CD4-positive, alpha-beta T cell treated with Interferon gamma for 1 hour (primary cell): ENCODE measurements around the gene HBA1.
"Not testable (repeated sequence)": the region's sequence is repeated elsewhere in the genome, so short reads cannot be mapped to it uniquely, and the experiment has no call there.

ENCODE experiments used
- DNase-seq: peaks from one replicate; pipeline ENCODE4 v3.0.0-alpha.2; 2020

HBA1 gene

DNA sequence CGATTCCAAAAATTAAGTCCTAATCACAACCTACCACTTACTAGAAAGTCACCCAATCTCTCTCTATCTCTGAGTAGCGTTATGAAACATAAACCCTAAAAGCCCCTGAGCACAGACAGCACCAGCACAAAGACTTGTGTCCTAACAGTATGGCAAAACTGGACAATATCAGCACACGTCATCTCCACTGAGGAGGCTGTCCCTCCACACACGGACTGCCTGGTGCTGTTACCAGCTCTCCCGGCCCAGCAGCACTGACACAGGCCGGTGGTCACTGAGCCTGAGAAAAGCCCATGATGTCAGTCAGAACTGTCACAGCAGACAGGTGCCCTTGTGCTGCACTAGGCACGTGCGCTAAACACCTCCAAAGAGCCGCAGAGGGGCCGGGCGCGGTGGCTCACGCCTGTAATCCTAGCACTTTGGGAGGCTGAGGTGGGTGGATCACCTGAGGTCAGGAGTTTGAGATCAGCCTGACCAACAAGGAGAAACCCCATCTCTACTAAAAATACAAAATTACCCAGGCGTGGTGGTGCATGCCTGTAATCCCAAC is 35.2 kb downstream of the HBA1 start:
- DNase-seq = not testable (repeated sequence)

- no peak for DNase-seq
Observed at GRCh38 chr16:212999-213398, 36.5 kb downstream of the HBA1 start.

DNA sequence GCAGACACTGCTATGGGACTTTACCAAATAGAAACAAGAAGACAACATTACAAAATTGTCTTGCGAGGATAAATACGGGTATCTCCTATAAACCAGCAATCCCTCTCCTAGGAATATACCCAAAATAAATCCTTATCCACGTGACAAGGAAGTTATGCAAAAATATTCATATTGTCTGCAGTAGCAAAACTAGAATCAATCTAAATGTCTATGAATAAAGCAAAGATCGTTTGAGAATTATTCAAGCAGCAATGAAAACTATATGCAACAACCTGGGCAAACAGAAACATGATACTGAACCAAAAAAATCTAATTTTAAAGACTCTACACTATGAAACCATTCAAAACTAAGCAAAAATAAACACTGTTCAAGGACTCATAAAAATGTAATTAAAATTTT is 43.5 kb downstream of the HBA1 start:
- DNase-seq = no peak
